Fibroblast of lung (primary cell): ENCODE data around the gene C1QL1. TPM values are rescaled to one million over a fixed set of nuclear protein-coding genes. Genes with fewer than 3 reads are reported as not detected.
A peak's percentile ranks its signal among the peaks of the same experiment; 100 is the strongest.

Source experiments
- DNase-seq, 2 donors: peaks; one replicate each; pipeline versions ENCODE4 v3.0.0 to v3.0.0-alpha.2; 2010; ENCODE audit warnings: low read depth in 2 of 2
- H2AFZ ChIP-seq: 2 replicates; pipeline ENCODE4 v1.5.1; 2012; ENCODE audit warnings: low read length, control low read depth, inconsistent platforms
- H3K27ac ChIP-seq: 2 replicates; pipeline ENCODE4 v1.5.1; 2011; ENCODE audit warnings: low read length, control low read depth; ENCODE audit not compliant: insufficient read depth
- H3K27me3 ChIP-seq: 2 replicates; pipeline ENCODE4 v1.5.1; 2011; ENCODE audit warnings: mild to moderate bottlenecking, low read length; ENCODE audit not compliant: control insufficient read depth, insufficient read depth
- H3K36me3 ChIP-seq: 2 replicates; pipeline ENCODE4 v1.5.1; 2011; ENCODE audit warnings: low read length; ENCODE audit not compliant: control insufficient read depth, insufficient read depth
- H3K4me1 ChIP-seq: 2 replicates; pipeline ENCODE4 v1.5.1; 2011; ENCODE audit warnings: low read length; ENCODE audit not compliant: control insufficient read depth, insufficient read depth; ENCODE audit errors: extremely low read depth
- H3K4me2 ChIP-seq: 2 replicates; pipeline ENCODE4 v1.5.1; 2011; ENCODE audit warnings: low read length, control low read depth; ENCODE audit not compliant: insufficient read depth; ENCODE audit errors: extremely low read depth
- H3K4me3 ChIP-seq, 4 experiments: fragments of 200-600 bp in 1 of 4; sonication (generic) in 1 of 4; replicated peaks in 1 of 4; 2 replicates each; pipeline ENCODE4 v1.5.1; 2011 to 2016; ENCODE audit warnings: low read length in 4 of 4, low read depth in 3 of 4, mild to moderate bottlenecking in 3 of 4, control low read depth in 2 of 4, inconsistent platforms in 1 of 4, mixed read lengths in 1 of 4; ENCODE audit not compliant: insufficient read depth in 1 of 4; ENCODE audit errors: control extremely low read depth in 1 of 4
- H3K79me2 ChIP-seq: 2 replicates; pipeline ENCODE4 v1.5.1; 2012; ENCODE audit warnings: mild to moderate bottlenecking, low read length, inconsistent platforms; ENCODE audit not compliant: control insufficient read depth, insufficient read depth
- H3K9ac ChIP-seq: 2 replicates; pipeline ENCODE4 v1.5.1; 2011; ENCODE audit warnings: mild to moderate bottlenecking, low read length, control low read depth; ENCODE audit not compliant: insufficient read depth
- H3K9me3 ChIP-seq: 2 replicates; pipeline ENCODE4 v1.5.1; 2012; ENCODE audit warnings: low read depth, low read length; ENCODE audit not compliant: control insufficient read depth, insufficient read depth
- H4K20me1 ChIP-seq: 2 replicates; pipeline ENCODE4 v1.5.1; 2011; ENCODE audit warnings: low read length; ENCODE audit not compliant: control insufficient read depth, insufficient read depth; ENCODE audit errors: extremely low read depth
- EZH2 ChIP-seq: IDR thresholded peaks from 2 replicates; pipeline ENCODE4 v1.5.1; 2012; ENCODE audit warnings: low read length, control low read depth, mild to moderate bottlenecking; ENCODE audit errors: missing control alignments
- polyA plus RNA-seq, 2 donors: library from polyadenylated mRNA; depleted of rRNA in 1 of 2; stranded (reverse) in 1 of 2; unstranded in 1 of 2; fragments of >200 nt; gene quantifications; 2 replicates each; pipeline ENCODE4 v1.2.1, GENCODE V29; 2011 to 2012; ENCODE audit warnings: missing spikeins in 1 of 2
- total RNA-seq: library from RNA; depleted of rRNA; stranded (reverse); fragments of >200 nt; gene quantifications from 2 replicates; pipeline ENCODE4 v1.2.1, GENCODE V29; 2014
- TF ChIP-seq, protein P1 (sequence below), 2 donors: IDR thresholded peaks in 1 of 2; conservative IDR thresholded peaks in 1 of 2; 1 replicate in 1 of 2; 2 replicates in 1 of 2; pipeline ENCODE4 v1.5.1; 2011 to 2012; ENCODE audit warnings: low read length in 2 of 2, control low read depth in 1 of 2, inconsistent platforms in 1 of 2, low read depth in 1 of 2, mild to moderate bottlenecking in 1 of 2

Gene C1QL1
- total and polyA plus RNA-seq, 2 donors (not counting 1 experiment from before 2014, with no cell fraction given): 0.53 to 1.3 TPM

DNA sequence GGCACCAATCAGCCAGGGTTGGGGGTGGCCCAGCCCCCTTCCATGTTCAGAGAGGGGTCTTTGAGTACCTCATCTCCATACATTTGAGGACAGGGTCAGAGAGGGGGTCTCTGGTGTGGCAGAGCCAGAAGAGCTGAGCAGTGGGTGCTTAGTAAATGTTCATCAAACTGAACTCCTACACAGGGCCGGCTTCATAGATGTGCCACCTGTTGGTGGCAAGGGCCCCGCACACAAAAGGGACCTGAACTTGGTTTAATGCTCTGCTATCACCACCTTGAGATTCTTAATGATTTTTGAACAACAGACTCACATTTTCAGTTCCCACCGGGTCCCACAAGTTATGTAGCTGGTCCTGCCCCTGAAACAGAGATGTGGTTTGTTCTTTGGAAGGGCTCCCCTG lies 9.0 kb upstream of the C1QL1 start:
- Histone ChIP-seq H4K20me1 (no peaks in the 10 kb centered on the region), H3K9ac (no peak overlapping the region), H3K4me2 (no peak overlapping the region), H3K9me3 (no peaks in the 10 kb centered on the region), H3K79me2 (no peaks in the 10 kb centered on the region), H2AFZ (no peak overlapping the region), H3K4me3 (no peak overlapping the region), H3K27me3 (peaks cover 10% of the 10 kb centered on the region), H3K4me1 (peaks cover 16% of the 10 kb centered on the region), H3K27ac (no peak overlapping the region), H3K36me3 (no peaks in the 10 kb centered on the region)
- TF ChIP-seq EZH2: no peak
- TF ChIP-seq, protein P1, sequence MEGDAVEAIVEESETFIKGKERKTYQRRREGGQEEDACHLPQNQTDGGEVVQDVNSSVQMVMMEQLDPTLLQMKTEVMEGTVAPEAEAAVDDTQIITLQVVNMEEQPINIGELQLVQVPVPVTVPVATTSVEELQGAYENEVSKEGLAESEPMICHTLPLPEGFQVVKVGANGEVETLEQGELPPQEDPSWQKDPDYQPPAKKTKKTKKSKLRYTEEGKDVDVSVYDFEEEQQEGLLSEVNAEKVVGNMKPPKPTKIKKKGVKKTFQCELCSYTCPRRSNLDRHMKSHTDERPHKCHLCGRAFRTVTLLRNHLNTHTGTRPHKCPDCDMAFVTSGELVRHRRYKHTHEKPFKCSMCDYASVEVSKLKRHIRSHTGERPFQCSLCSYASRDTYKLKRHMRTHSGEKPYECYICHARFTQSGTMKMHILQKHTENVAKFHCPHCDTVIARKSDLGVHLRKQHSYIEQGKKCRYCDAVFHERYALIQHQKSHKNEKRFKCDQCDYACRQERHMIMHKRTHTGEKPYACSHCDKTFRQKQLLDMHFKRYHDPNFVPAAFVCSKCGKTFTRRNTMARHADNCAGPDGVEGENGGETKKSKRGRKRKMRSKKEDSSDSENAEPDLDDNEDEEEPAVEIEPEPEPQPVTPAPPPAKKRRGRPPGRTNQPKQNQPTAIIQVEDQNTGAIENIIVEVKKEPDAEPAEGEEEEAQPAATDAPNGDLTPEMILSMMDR (conservative IDR thresholded peaks at IDR 0.05 in 1 of 2, IDR thresholded peaks at IDR 0.05 in 1 of 2; ENCODE audit: low read depth in 1 of 2, low read length in 2 of 2): no peak
- no peak for DNase-seq

DNA sequence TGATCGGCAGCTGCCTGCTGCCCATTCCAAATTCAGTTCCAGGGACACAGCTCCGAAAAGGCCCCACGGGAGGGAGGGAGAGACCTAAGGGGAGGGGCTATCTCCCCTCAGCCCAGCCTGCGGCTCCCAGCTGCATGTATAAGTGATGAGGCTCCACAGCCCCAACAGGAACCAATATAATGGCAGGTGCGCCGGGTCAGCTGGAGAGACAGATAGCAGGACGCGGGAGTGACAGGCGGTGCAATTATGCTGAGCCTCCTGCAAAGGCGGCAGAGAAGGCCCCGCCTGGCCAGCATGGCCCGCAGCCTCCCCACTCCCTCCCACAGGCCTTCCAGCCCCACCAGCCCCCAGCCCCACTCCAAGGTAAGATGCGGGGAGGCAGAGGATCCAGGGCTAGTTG lies 8.1 kb upstream of the C1QL1 start:
- no peak overlapping the region for H3K4me2 ChIP-seq
- no peaks in the 10 kb centered on the region for H4K20me1 ChIP-seq
- H3K27ac ChIP-seq: no peak overlapping the region
- no peak for DNase-seq
- H3K79me2 ChIP-seq: no peaks in the 10 kb centered on the region
- no peak for TF ChIP-seq EZH2
- TF ChIP-seq, protein P1 (conservative IDR thresholded peaks at IDR 0.05 in 1 of 2, IDR thresholded peaks at IDR 0.05 in 1 of 2; ENCODE audit: low read depth in 1 of 2, low read length in 2 of 2): no peak
- H3K4me1 ChIP-seq: peaks cover 16% of the 10 kb centered on the region
- H3K9ac ChIP-seq: no peak overlapping the region
- no peak overlapping the region for H2AFZ ChIP-seq
- peaks cover 10% of the 10 kb centered on the region for H3K27me3 ChIP-seq
- H3K36me3 ChIP-seq: no peaks in the 10 kb centered on the region
- no peaks in the 10 kb centered on the region for H3K9me3 ChIP-seq
- H3K4me3 ChIP-seq: no peak overlapping the region

DNA sequence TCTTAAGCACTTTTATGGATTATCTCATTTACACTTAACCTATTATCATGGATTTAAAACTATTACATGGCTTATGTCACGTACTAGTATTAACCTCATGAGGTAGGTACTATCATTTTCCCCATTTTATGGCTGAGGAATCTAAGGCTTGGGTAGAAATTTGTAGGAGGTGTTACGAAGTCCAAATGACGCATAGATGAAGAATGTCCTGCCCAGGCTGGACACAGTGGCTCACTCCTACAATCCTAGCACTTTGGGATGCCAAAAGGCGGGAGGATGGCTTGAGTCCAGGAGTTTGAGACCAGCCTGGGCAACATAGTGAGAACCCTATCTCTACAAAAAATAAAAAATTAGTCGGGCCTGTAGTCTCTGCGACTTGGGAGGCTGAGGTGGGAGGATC lies 4.8 kb upstream of the C1QL1 start:
- DNase-seq: peak; percentile 34 to 79
- no peak overlapping the region for H3K4me2 ChIP-seq

More for the DNA sequence above, 4.8 kb upstream of the C1QL1 start:
- no peak overlapping the region for H3K27ac ChIP-seq
- peaks cover 2% of the 10 kb centered on the region for H3K4me1 ChIP-seq
- no peaks in the 10 kb centered on the region for H4K20me1 ChIP-seq
- peaks cover 19% of the 10 kb centered on the region for H3K27me3 ChIP-seq
- H2AFZ ChIP-seq: no peak overlapping the region
- no peaks in the 10 kb centered on the region for H3K36me3 ChIP-seq
- H3K4me3 ChIP-seq: no peak overlapping the region
- TF ChIP-seq, protein P1 (conservative IDR thresholded peaks at IDR 0.05 in 1 of 2, IDR thresholded peaks at IDR 0.05 in 1 of 2; ENCODE audit: low read depth in 1 of 2, low read length in 2 of 2): no peak
- no peak for TF ChIP-seq EZH2
- H3K79me2 ChIP-seq: no peaks in the 10 kb centered on the region
- H3K9ac ChIP-seq: no peak overlapping the region
- no peaks in the 10 kb centered on the region for H3K9me3 ChIP-seq
